ENCODE data around the gene RAP1GAP2.
A peak's percentile ranks its signal among the peaks of the same experiment; 100 is the strongest.
"Not testable (repeated sequence)": the region's sequence is repeated elsewhere in the genome, so short reads cannot be mapped to it uniquely, and the experiment has no call there.

RAP1GAP2 gene

DNA sequence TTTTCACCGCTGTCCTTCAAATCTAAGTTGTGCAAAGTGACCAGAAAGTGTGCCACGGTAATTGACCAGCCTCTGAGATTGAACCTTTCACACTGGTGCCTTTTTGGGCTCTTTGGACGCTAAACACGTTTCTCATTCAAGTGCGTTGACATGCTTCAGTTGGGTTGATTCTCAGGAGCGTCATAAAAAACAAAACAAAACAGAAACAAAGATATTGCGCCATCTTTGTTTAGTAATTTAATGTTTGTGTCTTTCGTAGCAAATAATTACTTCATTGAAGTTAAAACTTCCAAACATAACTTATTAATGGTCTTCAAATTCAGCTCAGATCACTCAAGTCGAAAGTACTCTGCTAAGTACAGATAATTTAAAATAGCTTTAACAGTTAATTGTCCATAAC lies 187.0 kb downstream of the RAP1GAP2 start:
- Histone ChIP-seq H3K4me3 (ENCODE audit: low read length) (no peak overlapping the region), H3K27me3 (ENCODE audit: control insufficient read depth, insufficient read depth, low read length) (no peaks in the 10 kb centered on the region), H3K4me1 (ENCODE audit: control insufficient read depth, insufficient read depth, low read length) (peaks cover 17% of the 10 kb centered on the region), H3K4me2 (ENCODE audit: low read length) (peak overlapping the region; percentile 51), H3K36me3 (ENCODE audit: insufficient read depth, low read length) (no peaks in the 10 kb centered on the region), H3K9ac (ENCODE audit: low read depth, low read length) (peak overlapping the region; percentile 58), H3K9me3 (replicated peaks; ENCODE audit: low read length) (no peaks in the 10 kb centered on the region)

GRCh38 chr17:2985318-2985717 lies 189.1 kb downstream of the RAP1GAP2 start:
- Histone ChIP-seq H3K4me3 (ENCODE audit: low read length) (no peak overlapping the region), H3K27me3 (ENCODE audit: control insufficient read depth, insufficient read depth, low read length) (no peaks in the 10 kb centered on the region), H3K9ac (ENCODE audit: low read depth, low read length) (no peak overlapping the region), H3K9me3 (replicated peaks; ENCODE audit: low read length) (no peaks in the 10 kb centered on the region), H3K4me2 (ENCODE audit: low read length) (no peak overlapping the region), H3K4me1 (ENCODE audit: control insufficient read depth, insufficient read depth, low read length) (peaks cover 17% of the 10 kb centered on the region), H3K36me3 (ENCODE audit: insufficient read depth, low read length) (no peaks in the 10 kb centered on the region)

GRCh38 chr17:2986925-2987324 lies 190.7 kb downstream of the RAP1GAP2 start:
- Histone ChIP-seq H3K4me2 (ENCODE audit: low read length) (no peak overlapping the region), H3K36me3 (ENCODE audit: insufficient read depth, low read length) (no peaks in the 10 kb centered on the region), H3K9me3 (replicated peaks; ENCODE audit: low read length) (no peaks in the 10 kb centered on the region), H3K27me3 (ENCODE audit: control insufficient read depth, insufficient read depth, low read length) (no peaks in the 10 kb centered on the region), H3K9ac (ENCODE audit: low read depth, low read length) (no peak overlapping the region), H3K4me1 (ENCODE audit: control insufficient read depth, insufficient read depth, low read length) (peaks cover 17% of the 10 kb centered on the region), H3K4me3 (ENCODE audit: low read length) (no peak overlapping the region)

GRCh38 chr17:2989396-2989795 lies 193.2 kb downstream of the RAP1GAP2 start:
- not testable (repeated sequence) for H3K4me2 ChIP-seq (ENCODE audit: low read length); H3K4me1 ChIP-seq (ENCODE audit: control insufficient read depth, insufficient read depth, low read length); H3K4me3 ChIP-seq (ENCODE audit: low read length); H3K9me3 ChIP-seq (replicated peaks; ENCODE audit: low read length); H3K9ac ChIP-seq (ENCODE audit: low read depth, low read length); H3K27me3 ChIP-seq (ENCODE audit: control insufficient read depth, insufficient read depth, low read length); H3K36me3 ChIP-seq (ENCODE audit: insufficient read depth, low read length)

DNA sequence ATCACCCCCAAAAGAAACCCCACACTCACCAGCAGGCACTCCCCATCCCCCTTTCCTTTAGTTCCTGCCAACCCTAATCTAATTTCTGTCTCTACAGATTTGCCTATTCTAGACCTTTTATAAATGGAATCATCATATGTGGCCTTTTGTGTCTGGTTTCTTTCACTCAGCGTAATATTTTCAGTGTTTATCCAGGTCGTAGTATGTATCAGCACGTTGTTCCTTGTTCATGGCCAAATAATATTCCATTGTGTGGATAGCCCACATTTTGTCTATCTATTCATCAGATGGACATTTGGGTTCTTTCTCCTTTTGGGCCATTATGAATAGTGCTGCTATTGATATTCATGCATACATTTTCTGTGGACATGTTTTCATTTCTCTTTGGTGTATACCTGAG lies 193.6 kb downstream of the RAP1GAP2 start:
- Histone ChIP-seq H3K4me3 (ENCODE audit: low read length) (no peak overlapping the region), H3K4me2 (ENCODE audit: low read length) (no peak overlapping the region), H3K4me1 (ENCODE audit: control insufficient read depth, insufficient read depth, low read length) (no peaks in the 10 kb centered on the region), H3K36me3 (ENCODE audit: insufficient read depth, low read length) (no peaks in the 10 kb centered on the region), H3K9ac (ENCODE audit: low read depth, low read length) (no peak overlapping the region), H3K9me3 (replicated peaks; ENCODE audit: low read length) (no peaks in the 10 kb centered on the region), H3K27me3 (ENCODE audit: control insufficient read depth, insufficient read depth, low read length) (no peaks in the 10 kb centered on the region)

DNA sequence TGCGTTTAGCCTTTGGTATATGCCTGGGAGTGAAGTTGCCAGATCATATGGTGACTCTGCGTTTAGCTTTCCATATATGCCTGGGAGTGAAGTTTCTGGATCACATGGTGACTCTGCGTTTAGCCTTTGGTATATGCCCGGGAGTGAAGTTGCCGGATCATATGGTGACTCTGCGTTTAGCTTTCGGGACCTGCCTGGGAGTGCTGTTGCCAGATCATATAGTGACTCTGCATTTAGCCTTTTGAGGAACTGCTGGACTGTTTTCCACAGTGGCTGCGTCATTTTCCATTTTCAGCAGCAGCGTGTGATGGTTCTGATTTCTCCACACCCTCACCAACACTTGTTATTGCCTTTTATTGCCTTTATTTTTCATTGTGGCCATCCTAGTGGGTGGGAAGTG lies 194.2 kb downstream of the RAP1GAP2 start:
- H3K4me2 ChIP-seq (ENCODE audit: low read length): no peak overlapping the region
- no peaks in the 10 kb centered on the region for H3K36me3 ChIP-seq (ENCODE audit: insufficient read depth, low read length)
- H3K27me3 ChIP-seq (ENCODE audit: control insufficient read depth, insufficient read depth, low read length): no peaks in the 10 kb centered on the region
- H3K4me1 ChIP-seq (ENCODE audit: control insufficient read depth, insufficient read depth, low read length): no peaks in the 10 kb centered on the region
- no peak overlapping the region for H3K9ac ChIP-seq (ENCODE audit: low read depth, low read length)
- no peak overlapping the region for H3K4me3 ChIP-seq (ENCODE audit: low read length)
- no peaks in the 10 kb centered on the region for H3K9me3 ChIP-seq (replicated peaks; ENCODE audit: low read length)

GRCh38 chr17:2991396-2992180 lies 195.3 kb downstream of the RAP1GAP2 start:
- not testable (repeated sequence) for H3K9ac ChIP-seq (ENCODE audit: low read depth, low read length); H3K4me3 ChIP-seq (ENCODE audit: low read length); H3K4me2 ChIP-seq (ENCODE audit: low read length); H3K27me3 ChIP-seq (ENCODE audit: control insufficient read depth, insufficient read depth, low read length); H3K4me1 ChIP-seq (ENCODE audit: control insufficient read depth, insufficient read depth, low read length); H3K9me3 ChIP-seq (replicated peaks; ENCODE audit: low read length); H3K36me3 ChIP-seq (ENCODE audit: insufficient read depth, low read length)

- H3K36me3 ChIP-seq (ENCODE audit: insufficient read depth, low read length): no peaks in the 10 kb centered on the region
- H3K27me3 ChIP-seq (ENCODE audit: control insufficient read depth, insufficient read depth, low read length): no peaks in the 10 kb centered on the region
- no peak overlapping the region for H3K9ac ChIP-seq (ENCODE audit: low read depth, low read length)
- H3K4me2 ChIP-seq (ENCODE audit: low read length): no peak overlapping the region
- no peaks in the 10 kb centered on the region for H3K9me3 ChIP-seq (replicated peaks; ENCODE audit: low read length)
- H3K4me3 ChIP-seq (ENCODE audit: low read length): no peak overlapping the region
- H3K4me1 ChIP-seq (ENCODE audit: control insufficient read depth, insufficient read depth, low read length): peaks cover 24% of the 10 kb centered on the region
Observed at GRCh38 chr17:2994441-2994840, 198.2 kb downstream of the RAP1GAP2 start.

DNA sequence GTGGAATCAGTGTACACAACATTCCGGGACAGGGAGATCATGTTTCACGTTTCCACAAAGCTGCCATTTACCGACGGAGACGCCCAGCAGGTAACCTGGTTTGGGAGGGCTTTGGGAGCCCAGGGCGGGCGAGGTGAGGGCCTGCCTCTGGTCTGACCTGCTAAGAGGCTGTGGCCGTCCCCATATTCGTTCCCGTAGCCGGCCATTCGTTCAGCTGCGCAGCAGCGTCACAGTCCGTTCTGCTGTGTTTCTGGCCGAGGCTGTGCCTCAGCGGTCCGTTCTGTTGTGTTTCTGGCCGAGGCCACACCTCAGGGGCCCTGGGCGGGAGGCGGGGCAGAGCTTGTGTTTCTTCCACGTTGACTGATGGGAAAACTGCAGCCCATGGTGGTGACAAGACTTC lies 199.1 kb downstream of the RAP1GAP2 start:
- H3K4me3 ChIP-seq (ENCODE audit: low read length): no peak overlapping the region
- no peaks in the 10 kb centered on the region for H3K9me3 ChIP-seq (replicated peaks; ENCODE audit: low read length)
- peaks cover 24% of the 10 kb centered on the region for H3K4me1 ChIP-seq (ENCODE audit: control insufficient read depth, insufficient read depth, low read length)
- H3K9ac ChIP-seq (ENCODE audit: low read depth, low read length): no peak overlapping the region
- no peak overlapping the region for H3K4me2 ChIP-seq (ENCODE audit: low read length)
- H3K36me3 ChIP-seq (ENCODE audit: insufficient read depth, low read length): no peaks in the 10 kb centered on the region
- H3K27me3 ChIP-seq (ENCODE audit: control insufficient read depth, insufficient read depth, low read length): no peaks in the 10 kb centered on the region

DNA sequence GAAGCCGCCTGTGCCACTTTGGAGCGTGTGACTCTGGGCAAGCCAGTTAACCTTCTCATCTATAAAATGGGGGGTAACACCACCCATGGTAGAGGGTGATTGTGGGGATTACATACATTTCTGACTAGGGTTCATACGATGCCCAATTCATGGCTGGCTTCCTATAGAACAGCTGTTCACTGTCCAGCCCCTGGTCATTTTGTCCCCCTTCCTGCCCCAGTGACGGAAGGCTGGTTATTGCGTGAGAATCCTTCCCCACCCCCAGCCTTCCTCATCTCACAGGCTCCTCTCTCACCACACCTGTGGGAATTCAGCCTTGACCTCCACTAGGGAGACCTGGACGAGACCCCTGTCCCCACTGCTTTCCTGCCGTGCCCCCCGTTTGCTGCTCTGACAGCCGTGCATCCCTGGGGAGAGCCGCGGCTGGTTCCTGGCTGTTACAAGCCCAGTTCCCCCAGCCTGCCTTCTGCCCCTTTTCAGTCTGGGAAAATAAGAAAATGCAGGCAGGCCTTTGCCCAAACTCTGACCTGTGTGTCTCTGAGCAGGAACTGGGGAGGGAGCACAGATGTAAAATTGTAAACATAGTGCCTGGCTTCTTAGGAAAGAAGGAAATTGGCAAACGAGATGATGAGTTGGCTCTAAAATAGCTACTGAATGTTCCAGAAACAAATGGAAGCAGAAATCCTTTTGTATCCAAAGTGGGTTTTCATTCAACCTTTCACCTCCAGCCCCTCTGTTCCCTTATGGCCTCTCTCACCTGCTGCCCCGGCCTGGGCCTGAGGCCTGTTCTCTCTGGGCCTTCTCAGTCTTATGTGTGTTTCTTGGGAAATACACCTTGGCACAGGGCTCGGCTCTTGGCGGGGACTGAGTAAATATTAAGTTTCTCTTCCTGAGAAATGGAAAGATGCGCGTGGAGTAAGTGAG lies 199.9 kb downstream of the RAP1GAP2 start:
- no peak overlapping the region for H3K4me2 ChIP-seq (ENCODE audit: low read length)
- H3K4me1 ChIP-seq (ENCODE audit: control insufficient read depth, insufficient read depth, low read length): peaks cover 24% of the 10 kb centered on the region
- H3K4me3 ChIP-seq (ENCODE audit: low read length): no peak overlapping the region
- H3K36me3 ChIP-seq (ENCODE audit: insufficient read depth, low read length): no peaks in the 10 kb centered on the region
- no peaks in the 10 kb centered on the region for H3K27me3 ChIP-seq (ENCODE audit: control insufficient read depth, insufficient read depth, low read length)
- H3K9ac ChIP-seq (ENCODE audit: low read depth, low read length): peak overlapping the region; percentile 51
- H3K9me3 ChIP-seq (replicated peaks; ENCODE audit: low read length): no peaks in the 10 kb centered on the region

- Histone ChIP-seq H3K27me3 (ENCODE audit: control insufficient read depth, insufficient read depth, low read length) (no peaks in the 10 kb centered on the region), H3K9ac (ENCODE audit: low read depth, low read length) (peak overlapping the region; percentile 12), H3K4me3 (ENCODE audit: low read length) (no peak overlapping the region), H3K9me3 (replicated peaks; ENCODE audit: low read length) (no peaks in the 10 kb centered on the region), H3K4me1 (ENCODE audit: control insufficient read depth, insufficient read depth, low read length) (peaks cover 24% of the 10 kb centered on the region), H3K36me3 (ENCODE audit: insufficient read depth, low read length) (no peaks in the 10 kb centered on the region), H3K4me2 (ENCODE audit: low read length) (no peak overlapping the region)
Observed at GRCh38 chr17:2996810-2997670, 200.8 kb downstream of the RAP1GAP2 start.

Data from skeletal muscle satellite cell (primary cell).